GM12891 (cell line): Measurements from ENCODE around the gene PATZ1.

Source experiments
- PAX5 ChIP-seq: IDR thresholded peaks from 2 replicates; pipeline ENCODE4 v1.6.1; 2011; ENCODE audit warnings: low read length, moderate library complexity, mild to moderate bottlenecking; ENCODE audit not compliant: insufficient read depth, severe bottlenecking
- POLR2A ChIP-seq: IDR thresholded peaks from 2 replicates; pipeline ENCODE4 v1.6.1; 2011; ENCODE audit warnings: low read depth, low read length, control low read depth

DNA sequence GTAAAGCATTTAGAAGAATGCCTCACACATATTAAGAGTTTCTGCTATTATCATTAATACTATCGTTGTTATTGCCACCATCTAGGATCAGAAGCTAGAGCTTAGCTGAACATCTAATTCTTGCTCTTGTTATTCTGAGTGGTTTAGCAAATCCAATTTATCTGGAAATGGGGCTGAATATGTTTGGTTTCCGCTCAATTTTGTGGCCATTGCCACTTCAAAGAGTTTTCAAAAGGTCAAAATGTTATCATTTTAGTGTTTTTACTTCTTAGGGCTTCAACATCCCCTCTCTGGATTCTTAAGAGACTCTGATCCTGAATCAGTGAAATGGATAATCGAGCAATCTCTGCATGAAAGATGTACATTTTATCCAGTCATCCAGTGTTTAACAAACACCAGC lies 43.6 kb downstream of the PATZ1 start:
- TF ChIP-seq POLR2A (no peak), PAX5 (no peak)
